Transverse colon (tissue), 4 donors: ENCODE results near the gene DCDC2C. TPM values are rescaled to one million over a fixed set of nuclear protein-coding genes. Genes with fewer than 3 reads are reported as not detected.

Experiments used
- DNase-seq: peaks from one replicate; pipeline ENCODE4 v3.0.0-alpha.2; 2019
- H3K27ac ChIP-seq, 4 donors: fragments of 200-600 bp; sonication (generic); 2 replicates each; pipeline ENCODE4 v1.5.1; 2016 to 2018; ENCODE audit warnings: inconsistent platforms in 4 of 4
- H3K27me3 ChIP-seq: fragments of 200-600 bp; sonication (generic); 2 replicates; pipeline ENCODE4 v1.5.1; 2017; ENCODE audit warnings: inconsistent platforms
- H3K36me3 ChIP-seq, 4 donors: fragments of 200-600 bp; sonication (generic); 2 replicates each; pipeline ENCODE4 v1.5.1; 2017 to 2019; ENCODE audit warnings: inconsistent platforms in 4 of 4
- H3K4me1 ChIP-seq, 4 donors: fragments of 200-600 bp; sonication (generic); 2 replicates each; pipeline ENCODE4 v1.5.1; 2017 to 2020; ENCODE audit warnings: inconsistent platforms in 4 of 4
- H3K4me3 ChIP-seq, 4 donors: fragments of 200-600 bp; sonication (generic); 1 replicate in 1 of 4; 2 replicates in 3 of 4; pipeline versions ENCODE4 v1.5.1 to v1.6.1; 2017 to 2019; ENCODE audit warnings: inconsistent platforms in 4 of 4
- H3K9me3 ChIP-seq, 2 donors: fragments of 200-600 bp; sonication (generic); 2 replicates each; pipeline ENCODE4 v1.5.1; 2017 to 2019; ENCODE audit warnings: inconsistent platforms in 2 of 2
- CTCF ChIP-seq, 5 experiments: fragments of 200-600 bp in 3 of 5; fragments of 450-650 bp in 2 of 5; sonication (generic) in 3 of 5; IDR thresholded peaks; 1 replicate in 2 of 5; 2 replicates in 3 of 5; pipeline ENCODE4 v1.5.1; 2016 to 2017; ENCODE audit warnings: antibody characterized with exemption in 5 of 5, inconsistent platforms in 3 of 5, mild to moderate bottlenecking in 2 of 5, moderate library complexity in 1 of 5
- EP300 ChIP-seq: sonication (generic); formaldehyde crosslinking; IDR thresholded peaks from one replicate; pipeline ENCODE4 v1.6.1; 2017; ENCODE audit warnings: antibody characterized with exemption, low read depth
- POLR2A ChIP-seq: fragments of 450-650 bp; IDR thresholded peaks from one replicate; pipeline ENCODE4 v1.6.1; 2016; ENCODE audit warnings: antibody characterized with exemption, mild to moderate bottlenecking, moderate library complexity
- POLR2AphosphoS5 ChIP-seq, 3 donors: sonication (generic); formaldehyde crosslinking; IDR thresholded peaks; one replicate each; pipeline ENCODE4 v1.6.1; 2016; ENCODE audit warnings: antibody characterized with exemption in 3 of 3
- WGBS, 2 donors: methylation state at CpG; one replicate each; pipeline ENCODE4 v1.1.5; 2018; ENCODE audit warnings: low coverage in 1 of 2; 5-methylcytosine and 5-hydroxymethylcytosine counted together
- in situ Hi-C, 4 donors: fragments of 200-750 bp; cut with MboI; loops; one replicate each; pipeline versions ENCODE4 v1.15.0 to v1.15.1; 2017; ENCODE audit warnings: low sequenced_read_pairs in 3 of 4, low pct_ligation_motif_present in 1 of 4, low pct_unique_long_range_greater_than_20kb in 1 of 4
- intact Hi-C: fragments of 100-400 bp; cut with DNase I; formaldehyde crosslinking; loops from one replicate; pipeline ENCODE4 v1.15.1; 2023; ENCODE audit warnings: low total_unique reads
- total RNA-seq, 4 donors: library from RNA; depleted of rRNA; stranded (reverse); fragments of >200 nt; gene quantifications; one replicate each; pipeline ENCODE4 v1.1.0, GENCODE V29; 2016

Gene DCDC2C
- total RNA-seq, 4 donors from 2014 or later = not detected

- no peak for TF ChIP-seq EP300
- TF ChIP-seq POLR2A = no peak
- TF ChIP-seq CTCF (IDR thresholded peaks at IDR 0.05) = no peak
- no peak for TF ChIP-seq POLR2AphosphoS5 (IDR thresholded peaks at IDR 0.05)
- in situ Hi-C loops (no loop called here), intact Hi-C loops (no loop called here)
- Histone ChIP-seq H3K4me1 (no peaks in the 10 kb centered on the region), H3K36me3 (no peaks in the 10 kb centered on the region), H3K27me3 (no peaks in the 10 kb centered on the region), H3K9me3 (no peaks in the 10 kb centered on the region), H3K27ac (no peak overlapping the region), H3K4me3 (no peak overlapping the region)
- WGBS, 2 donors = 40 to 43% methylated on average over 3 to 8 of the region's 8 CpGs
- no peak for DNase-seq
Observed at GRCh38 chr2:3756306-3756705, 52.9 kb downstream of the DCDC2C start.

GRCh38 chr2:3758906-3759305, 55.5 kb downstream of the DCDC2C start:
- H3K9me3 ChIP-seq = no peaks in the 10 kb centered on the region
- DNase-seq = no peak
- WGBS, 2 donors = 57 to 71% methylated on average over 5 to 7 of the region's 7 CpGs
- TF ChIP-seq POLR2A (no peak), EP300 (no peak), POLR2AphosphoS5 (IDR thresholded peaks at IDR 0.05) (no peak), CTCF (IDR thresholded peaks at IDR 0.05) (no peak)
- no peak overlapping the region for H3K4me3 ChIP-seq
- H3K4me1 ChIP-seq = no peaks in the 10 kb centered on the region
- intact Hi-C loops (no loop called here), in situ Hi-C loops (no loop called here)
- no peaks in the 10 kb centered on the region for H3K27me3 ChIP-seq
- no peaks in the 10 kb centered on the region for H3K36me3 ChIP-seq
- H3K27ac ChIP-seq = no peak overlapping the region

GRCh38 chr2:3759331-3759730, 56.0 kb downstream of the DCDC2C start:
- H3K4me1 ChIP-seq = no peaks in the 10 kb centered on the region
- H3K27ac ChIP-seq = no peak overlapping the region
- H3K36me3 ChIP-seq = no peaks in the 10 kb centered on the region
- 61 to 75% methylated on average over 7 of the region's 7 CpGs for WGBS, 2 donors
- in situ Hi-C loops = no loop called here
- no peak for DNase-seq
- H3K27me3 ChIP-seq = no peaks in the 10 kb centered on the region
- H3K4me3 ChIP-seq = no peak overlapping the region
- no peak for TF ChIP-seq EP300
- TF ChIP-seq POLR2A = no peak
- TF ChIP-seq POLR2AphosphoS5 (IDR thresholded peaks at IDR 0.05) = no peak
- TF ChIP-seq CTCF (IDR thresholded peaks at IDR 0.05) = no peak
- intact Hi-C loops = no loop called here
- H3K9me3 ChIP-seq = no peaks in the 10 kb centered on the region

- Histone ChIP-seq H3K4me1 (no peaks in the 10 kb centered on the region), H3K27ac (no peak overlapping the region), H3K27me3 (no peaks in the 10 kb centered on the region), H3K9me3 (no peaks in the 10 kb centered on the region), H3K36me3 (no peaks in the 10 kb centered on the region), H3K4me3 (no peak overlapping the region)
- 20 to 54% methylated on average over 1 to 4 of the region's 4 CpGs for WGBS, 2 donors
- intact Hi-C loops = no loop called here
- DNase-seq = no peak
- in situ Hi-C loops = no loop called here
- TF ChIP-seq POLR2AphosphoS5 (IDR thresholded peaks at IDR 0.05) (no peak), POLR2A (no peak), CTCF (IDR thresholded peaks at IDR 0.05) (no peak), EP300 (no peak)
Observed at GRCh38 chr2:3759761-3760160, 56.4 kb downstream of the DCDC2C start.
